Activated T-cell treated with anti-CD3 and anti-CD28 coated beads, Interleukin-2, amount 50 U/mL, for 24 hours (primary cell): Measurements from ENCODE around the gene TMCC1.
"Not testable (repeated sequence)": the region's sequence is repeated elsewhere in the genome, so short reads cannot be mapped to it uniquely, and the experiment has no call there.

ENCODE experiments used
- DNase-seq: peaks from one replicate; pipeline ENCODE4 v3.0.0-alpha.2; 2020
- H3K27ac Mint-ChIP-seq: 2 replicates; pipeline ENCODE4 v1.8.0; 2020; ENCODE audit warnings: mild to moderate bottlenecking, mixed read lengths
- H3K27me3 Mint-ChIP-seq: 2 replicates; pipeline ENCODE4 v1.8.0; 2020; ENCODE audit warnings: mixed read lengths
- H3K36me3 Mint-ChIP-seq: 2 replicates; pipeline ENCODE4 v1.8.0; 2020; ENCODE audit warnings: low read depth, mixed read lengths
- H3K4me1 Mint-ChIP-seq: 2 replicates; pipeline ENCODE4 v1.8.0; 2020; ENCODE audit warnings: low read depth, mixed read lengths
- H3K4me3 Mint-ChIP-seq: 2 replicates; pipeline ENCODE4 v1.8.0; 2020; ENCODE audit warnings: mild to moderate bottlenecking, moderate library complexity, mixed read lengths
- H3K9me3 Mint-ChIP-seq: 2 replicates; pipeline ENCODE4 v1.8.0; 2020; ENCODE audit warnings: mixed read lengths

The TMCC1 gene

DNA sequence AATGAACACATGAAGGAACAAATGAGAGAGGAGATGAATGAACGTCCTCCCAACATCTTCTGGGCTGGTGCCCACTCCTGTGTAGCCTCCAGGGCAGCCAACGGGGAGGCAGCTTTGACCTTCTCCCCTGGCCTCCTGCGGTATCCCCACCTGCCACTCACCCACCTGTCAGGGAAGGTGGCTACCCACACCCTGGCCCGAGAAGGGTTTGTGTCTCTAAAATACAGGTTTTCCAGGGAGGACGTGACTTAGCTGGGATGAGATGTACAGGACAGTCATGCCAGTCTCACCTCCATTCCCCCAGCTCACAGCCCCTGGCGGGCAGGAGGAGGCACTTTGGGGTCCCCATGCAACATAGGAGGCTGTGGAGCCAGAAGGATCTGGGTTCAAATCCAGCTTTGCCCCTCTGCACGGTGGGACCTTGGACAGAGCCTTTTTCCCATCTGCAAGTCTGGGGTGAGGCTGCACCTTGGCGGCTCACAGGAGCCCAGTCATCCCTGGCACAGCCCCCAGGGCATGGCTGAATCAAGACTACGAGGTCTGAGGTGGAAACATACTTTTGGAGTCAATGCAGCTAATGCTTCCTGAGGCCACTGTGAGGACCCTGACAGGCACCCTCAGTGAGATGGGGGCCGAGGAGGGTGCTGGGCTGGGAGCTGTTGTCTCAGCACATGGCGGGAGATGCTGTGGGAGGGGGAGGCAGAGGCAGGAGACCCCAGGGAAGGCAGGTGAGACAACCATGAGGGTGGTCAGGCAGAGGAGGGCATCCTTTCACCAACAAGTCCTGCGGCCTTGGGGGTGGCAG, 275.9 kb downstream of the TMCC1 start:
- Mint-ChIP-seq H3K27ac (no peak overlapping the region), H3K4me3 (no peak overlapping the region), H3K27me3 (peaks cover 4% of the 10 kb centered on the region), H3K36me3 (no peaks in the 10 kb centered on the region), H3K9me3 (no peaks in the 10 kb centered on the region), H3K4me1 (peaks cover 5% of the 10 kb centered on the region)
- DNase-seq = no peak

DNA sequence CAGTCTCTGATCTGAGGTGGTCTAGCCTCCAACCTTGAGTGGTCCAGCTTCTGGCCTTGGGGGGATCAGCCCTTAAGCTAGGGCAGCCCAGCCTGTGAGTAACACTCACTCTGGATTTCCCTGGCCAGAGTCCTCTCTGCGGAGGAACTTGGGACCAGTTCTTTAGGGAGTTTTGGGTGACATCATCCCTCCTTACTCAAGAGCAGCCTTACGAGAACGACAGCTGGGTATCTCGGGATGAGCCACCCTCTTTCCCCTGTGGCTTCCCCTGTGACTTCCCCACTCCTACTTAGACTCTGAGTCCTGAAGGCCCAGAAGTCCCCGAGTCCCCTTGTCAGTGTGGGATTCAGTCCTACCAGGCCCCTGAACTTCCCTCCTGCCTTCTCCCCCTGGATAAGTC, 276.8 kb downstream of the TMCC1 start:
- no peak for DNase-seq
- Mint-ChIP-seq H3K27ac (no peak overlapping the region), H3K27me3 (peaks cover 4% of the 10 kb centered on the region), H3K36me3 (no peaks in the 10 kb centered on the region), H3K4me1 (peaks cover 5% of the 10 kb centered on the region), H3K4me3 (no peak overlapping the region), H3K9me3 (no peaks in the 10 kb centered on the region)

DNA sequence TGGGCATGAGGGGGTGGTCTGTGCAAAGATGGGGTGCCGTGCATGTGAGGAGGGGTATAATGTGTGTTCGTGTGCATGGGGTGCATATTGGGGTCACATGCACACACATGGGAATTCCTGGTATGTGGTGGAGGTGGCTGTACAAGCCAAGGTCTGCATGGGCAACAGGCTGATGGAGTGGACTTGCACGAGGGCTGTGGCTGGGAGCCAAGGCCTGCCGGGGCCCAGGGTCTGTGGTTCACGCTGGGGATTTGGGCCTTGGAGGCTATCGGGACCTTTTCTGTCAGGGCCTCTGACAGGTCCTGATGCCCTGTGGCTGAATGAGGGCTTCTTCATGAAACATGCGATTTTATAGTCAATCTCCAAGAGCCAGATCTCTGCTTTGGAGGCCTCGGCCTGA, 277.2 kb downstream of the TMCC1 start:
- H3K27ac Mint-ChIP-seq = no peak overlapping the region

DNA sequence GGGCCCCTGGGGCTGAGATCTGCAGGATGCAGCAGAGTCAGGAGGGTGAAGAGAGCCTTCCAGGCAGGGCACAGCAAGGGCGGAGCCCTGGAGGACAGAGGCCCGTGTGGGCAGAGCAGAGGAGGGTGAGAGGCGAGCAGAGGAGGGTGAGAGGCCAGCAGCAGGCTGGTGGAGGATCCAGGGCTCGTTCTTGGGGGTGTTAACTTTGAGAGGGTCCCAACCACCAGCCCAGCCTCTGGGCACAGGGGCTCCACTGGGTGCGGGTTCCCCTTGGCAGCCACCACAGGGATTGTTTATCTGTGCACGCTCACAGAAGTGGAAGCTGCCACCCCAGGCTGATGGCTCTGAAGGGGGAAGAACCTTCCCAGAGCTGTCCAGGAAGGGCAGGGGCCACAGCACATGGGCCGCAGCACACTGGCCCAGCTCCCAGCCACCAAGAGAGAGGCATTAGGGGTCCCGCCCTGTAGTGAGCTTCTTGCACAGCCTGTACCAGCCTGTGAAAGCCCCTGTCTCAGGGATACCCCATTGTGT, 277.7 kb downstream of the TMCC1 start:
- H3K27me3 Mint-ChIP-seq = peaks cover 4% of the 10 kb centered on the region
- H3K27ac Mint-ChIP-seq = no peak overlapping the region
- H3K4me3 Mint-ChIP-seq = no peak overlapping the region
- H3K36me3 Mint-ChIP-seq = no peaks in the 10 kb centered on the region
- H3K9me3 Mint-ChIP-seq = no peaks in the 10 kb centered on the region
- peaks cover 5% of the 10 kb centered on the region for H3K4me1 Mint-ChIP-seq
- DNase-seq = no peak

More for the DNA sequence above, 277.2 kb downstream of the TMCC1 start:
- Mint-ChIP-seq H3K4me1 (peaks cover 5% of the 10 kb centered on the region), H3K36me3 (no peaks in the 10 kb centered on the region), H3K9me3 (no peaks in the 10 kb centered on the region), H3K4me3 (no peak overlapping the region), H3K27me3 (peaks cover 4% of the 10 kb centered on the region)
- DNase-seq = no peak

DNA sequence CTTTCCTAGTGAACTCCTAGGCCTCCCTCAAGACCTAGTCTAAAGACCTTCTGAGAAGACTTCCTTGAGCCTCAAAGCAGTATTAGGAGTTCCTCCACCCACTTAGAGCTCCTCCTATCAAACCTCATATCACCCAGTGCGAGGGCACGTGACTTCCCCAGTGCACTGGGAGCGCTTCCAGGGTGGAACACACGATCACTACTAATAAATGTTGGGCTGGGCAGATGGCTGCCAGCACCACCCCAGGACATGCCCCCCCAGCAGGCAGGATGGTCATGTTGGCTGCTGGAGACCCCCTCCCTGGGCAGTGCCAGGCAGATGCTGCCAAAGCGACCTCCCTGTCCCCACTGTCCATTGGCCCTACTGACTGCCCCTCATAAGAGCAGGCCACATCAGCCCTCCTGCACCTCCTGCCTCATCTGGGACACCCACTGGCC, 278.6 kb downstream of the TMCC1 start:
- H3K4me1 Mint-ChIP-seq = peaks cover 5% of the 10 kb centered on the region
- no peak for DNase-seq
- H3K9me3 Mint-ChIP-seq = no peaks in the 10 kb centered on the region
- peaks cover 4% of the 10 kb centered on the region for H3K27me3 Mint-ChIP-seq
- H3K27ac Mint-ChIP-seq = no peak overlapping the region
- no peak overlapping the region for H3K4me3 Mint-ChIP-seq
- no peaks in the 10 kb centered on the region for H3K36me3 Mint-ChIP-seq

DNA sequence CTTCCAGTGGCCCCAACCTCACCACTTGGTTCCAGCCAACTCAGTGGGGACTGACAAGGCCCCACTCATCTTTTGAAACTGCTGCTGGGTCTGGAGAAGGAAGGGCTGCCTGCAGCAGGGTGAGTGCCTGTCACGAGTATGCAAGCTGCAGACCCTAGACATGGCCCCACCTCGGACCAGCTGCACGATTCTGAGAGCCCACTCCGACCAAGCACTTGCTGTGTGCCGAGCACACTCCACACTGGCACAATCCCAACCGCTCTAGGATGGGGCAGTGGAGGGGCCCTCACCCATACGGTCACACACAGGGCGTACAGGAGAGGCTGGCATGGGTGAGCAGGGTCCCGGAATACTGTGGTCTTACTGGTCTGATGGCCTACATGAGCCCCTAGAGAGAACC, 279.1 kb downstream of the TMCC1 start:
- peaks cover 5% of the 10 kb centered on the region for H3K4me1 Mint-ChIP-seq
- H3K27ac Mint-ChIP-seq = no peak overlapping the region
- H3K9me3 Mint-ChIP-seq = no peaks in the 10 kb centered on the region
- H3K27me3 Mint-ChIP-seq = peaks cover 4% of the 10 kb centered on the region
- H3K36me3 Mint-ChIP-seq = no peaks in the 10 kb centered on the region
- DNase-seq = no peak
- H3K4me3 Mint-ChIP-seq = no peak overlapping the region

DNA sequence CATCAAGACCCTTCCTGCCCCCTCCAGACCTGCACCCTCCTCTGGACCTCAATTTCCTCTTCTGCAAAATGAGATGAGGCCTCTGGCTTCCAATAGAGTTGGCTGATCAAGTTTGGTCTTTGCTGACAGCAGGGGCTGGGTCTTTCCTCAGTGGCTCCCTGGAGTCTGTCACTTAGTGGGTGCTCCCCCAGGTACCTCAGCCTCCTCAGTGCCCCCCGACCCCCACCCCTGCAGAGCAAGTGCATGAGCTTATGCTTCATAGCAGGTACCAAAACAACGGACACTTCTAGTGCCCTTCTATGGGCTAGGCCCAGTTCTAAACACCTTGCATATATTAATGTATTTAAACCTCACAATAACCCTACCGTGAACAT, 280.2 kb downstream of the TMCC1 start:
- Mint-ChIP-seq H3K4me3 (no peak overlapping the region), H3K36me3 (no peaks in the 10 kb centered on the region), H3K27ac (no peak overlapping the region), H3K9me3 (no peaks in the 10 kb centered on the region), H3K27me3 (peaks cover 6% of the 10 kb centered on the region), H3K4me1 (peaks cover under 1% of the 10 kb centered on the region)
- no peak for DNase-seq

DNA sequence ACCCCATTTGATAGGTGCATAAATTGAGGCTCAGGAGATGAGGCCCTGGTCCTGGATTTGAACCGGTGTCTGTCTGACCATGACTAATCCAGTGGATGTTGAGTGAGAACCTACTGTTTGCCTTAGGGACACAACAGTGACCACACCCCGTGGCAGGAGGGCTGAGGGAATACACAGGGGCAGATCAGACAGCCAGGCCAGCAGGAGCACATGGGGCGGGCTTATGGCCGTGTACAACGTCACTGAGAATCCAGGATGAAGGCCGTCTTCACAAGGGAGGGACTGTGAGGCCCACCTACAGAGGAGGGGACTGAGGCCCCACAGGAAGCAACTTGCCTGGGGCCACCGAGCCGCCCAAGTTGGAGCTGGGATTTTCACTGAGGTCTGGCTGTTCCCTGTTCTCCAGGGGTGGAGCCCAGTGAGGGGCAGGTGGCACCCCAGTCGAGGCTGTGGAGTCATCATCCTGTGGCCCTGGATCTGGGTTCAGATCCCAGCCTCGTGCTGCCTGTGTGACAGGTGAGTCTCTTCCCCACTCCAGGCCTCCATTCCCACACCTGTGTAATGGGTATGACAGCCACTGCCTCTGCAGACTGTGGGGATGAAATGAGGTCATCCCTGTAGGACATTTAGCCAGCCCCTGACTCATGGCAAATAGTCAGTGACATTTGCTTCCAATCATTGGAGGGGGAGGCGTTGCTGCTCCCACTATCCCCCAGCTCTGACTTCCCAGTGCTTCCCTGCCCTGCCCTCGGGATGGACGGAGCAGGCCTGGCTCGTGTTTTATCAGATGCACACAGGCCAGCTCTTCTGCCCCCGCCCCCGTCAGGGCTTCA, 280.8 kb downstream of the TMCC1 start:
- DNase-seq = no peak
- Mint-ChIP-seq H3K4me3 (no peak overlapping the region), H3K27ac (no peak overlapping the region), H3K4me1 (no peaks in the 10 kb centered on the region), H3K9me3 (no peaks in the 10 kb centered on the region), H3K36me3 (no peaks in the 10 kb centered on the region), H3K27me3 (peaks cover 7% of the 10 kb centered on the region)

DNA sequence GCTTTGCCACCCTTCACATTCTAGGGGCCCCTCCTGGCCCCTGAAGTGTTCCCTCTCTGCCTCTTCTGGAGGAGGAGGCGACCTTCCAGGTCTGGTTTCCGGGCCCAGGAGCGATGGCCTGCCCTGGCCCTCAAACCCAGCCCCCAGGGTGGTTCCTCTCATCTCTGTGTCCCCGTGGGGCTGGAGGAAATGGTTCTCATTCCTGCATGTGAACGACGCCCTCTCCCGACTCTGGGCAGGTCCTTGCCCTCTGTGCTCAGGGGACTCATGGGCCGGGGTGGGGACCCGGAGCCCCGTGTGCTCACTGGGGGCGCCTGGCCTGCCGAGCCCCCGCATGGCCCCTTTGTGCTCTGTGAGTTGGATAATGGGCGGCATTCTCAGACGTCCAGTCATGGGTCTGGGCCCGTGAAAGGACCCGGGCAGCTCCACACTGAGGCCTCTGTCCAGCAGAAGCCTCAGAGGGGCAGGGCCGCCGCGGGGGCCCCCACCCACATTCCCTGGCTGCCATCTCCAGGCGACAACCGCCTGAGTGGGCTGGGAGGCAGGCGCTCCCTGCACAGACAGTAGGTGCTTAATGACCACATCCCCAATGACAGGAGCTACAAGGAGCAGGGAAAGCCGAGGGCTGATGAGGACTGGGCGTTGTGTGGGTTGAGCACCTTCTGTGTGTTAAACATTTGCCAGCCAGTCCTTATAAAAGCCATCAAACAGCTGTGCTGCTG, 281.5 kb downstream of the TMCC1 start:
- Mint-ChIP-seq H3K27me3 (peaks cover 14% of the 10 kb centered on the region), H3K27ac (no peak overlapping the region), H3K4me1 (peaks cover 3% of the 10 kb centered on the region), H3K36me3 (no peaks in the 10 kb centered on the region), H3K9me3 (no peaks in the 10 kb centered on the region), H3K4me3 (no peak overlapping the region)
- no peak for DNase-seq

DNA sequence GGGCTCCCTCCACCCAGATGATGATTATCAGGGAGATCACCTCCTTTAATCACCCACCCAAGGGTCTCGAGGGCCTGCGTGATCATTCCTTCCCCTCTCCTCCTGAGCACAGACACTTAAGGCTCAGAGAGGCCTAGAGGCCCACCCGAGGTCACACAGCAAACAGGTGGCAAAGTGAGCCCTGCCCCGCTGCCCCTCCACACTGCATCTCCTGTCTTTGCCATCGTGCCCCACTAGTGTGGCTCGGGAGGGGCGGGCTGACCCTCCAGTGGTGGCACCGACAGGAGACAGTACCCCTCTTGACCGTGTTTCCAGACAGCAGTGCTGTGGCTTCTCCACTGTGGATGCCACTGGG, 282.1 kb downstream of the TMCC1 start:
- Mint-ChIP-seq H3K27me3 (peaks cover 16% of the 10 kb centered on the region), H3K4me3 (no peak overlapping the region), H3K9me3 (no peaks in the 10 kb centered on the region), H3K27ac (no peak overlapping the region), H3K36me3 (no peaks in the 10 kb centered on the region), H3K4me1 (peaks cover 5% of the 10 kb centered on the region)
- no peak for DNase-seq

DNA sequence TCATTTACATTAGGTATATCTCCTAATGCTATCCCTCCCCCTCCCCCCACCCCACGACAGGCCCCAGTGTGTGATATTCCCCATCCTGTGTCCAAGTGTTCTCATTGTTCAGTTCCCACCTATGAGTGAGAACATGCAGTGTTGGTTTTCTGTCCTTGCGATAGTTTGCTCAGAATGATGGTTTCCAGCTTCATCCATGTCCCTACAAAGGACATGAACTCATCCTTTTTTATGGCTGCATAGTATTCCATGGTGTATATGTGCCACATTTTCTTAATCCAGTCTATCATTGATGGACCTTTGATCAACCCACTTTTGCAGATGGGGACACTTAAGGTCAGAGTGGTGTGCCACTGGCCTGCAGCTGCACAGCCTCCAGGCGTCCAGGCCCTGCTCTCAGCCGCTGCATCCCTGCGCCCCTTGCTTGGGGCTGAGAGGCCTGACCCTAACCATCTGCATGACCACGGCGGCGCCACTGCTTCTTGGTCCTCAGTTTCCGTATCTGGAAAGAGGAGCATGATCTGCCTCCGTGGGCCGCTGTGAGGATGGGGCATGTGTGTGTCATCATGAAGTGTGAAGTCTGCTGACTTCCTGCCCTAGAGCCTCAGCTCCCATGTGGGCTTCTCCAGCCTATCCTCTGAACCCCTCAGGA, 282.6 kb downstream of the TMCC1 start:
- not testable (repeated sequence) for H3K4me1 Mint-ChIP-seq, H3K4me3 Mint-ChIP-seq, H3K9me3 Mint-ChIP-seq, DNase-seq, H3K36me3 Mint-ChIP-seq, H3K27ac Mint-ChIP-seq
- peaks cover 16% of the 10 kb centered on the region for H3K27me3 Mint-ChIP-seq

DNA sequence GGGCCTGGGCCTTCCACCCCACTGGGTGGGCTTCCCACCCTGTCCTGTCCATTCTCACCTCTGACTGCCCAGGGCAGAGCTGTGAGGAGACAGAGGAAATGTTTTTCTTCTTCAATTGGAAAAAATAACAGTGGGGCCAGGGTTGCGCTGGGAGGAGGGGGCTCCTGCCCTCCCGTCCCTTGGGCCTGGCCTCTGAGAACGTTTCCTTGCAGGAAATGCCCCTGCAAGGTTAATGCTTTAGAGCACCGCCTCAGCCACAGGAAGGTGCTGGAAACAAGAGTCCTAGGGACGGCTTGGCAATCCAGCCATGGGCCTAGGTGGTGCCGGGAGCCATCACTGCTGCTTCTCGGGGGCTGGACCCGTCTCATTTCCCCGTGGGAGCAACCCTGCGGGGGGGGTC, 283.2 kb downstream of the TMCC1 start:
- Mint-ChIP-seq H3K4me1 (peaks cover 9% of the 10 kb centered on the region), H3K9me3 (no peaks in the 10 kb centered on the region), H3K27me3 (peaks cover 21% of the 10 kb centered on the region), H3K4me3 (no peak overlapping the region), H3K36me3 (no peaks in the 10 kb centered on the region), H3K27ac (no peak overlapping the region)
- no peak for DNase-seq

DNA sequence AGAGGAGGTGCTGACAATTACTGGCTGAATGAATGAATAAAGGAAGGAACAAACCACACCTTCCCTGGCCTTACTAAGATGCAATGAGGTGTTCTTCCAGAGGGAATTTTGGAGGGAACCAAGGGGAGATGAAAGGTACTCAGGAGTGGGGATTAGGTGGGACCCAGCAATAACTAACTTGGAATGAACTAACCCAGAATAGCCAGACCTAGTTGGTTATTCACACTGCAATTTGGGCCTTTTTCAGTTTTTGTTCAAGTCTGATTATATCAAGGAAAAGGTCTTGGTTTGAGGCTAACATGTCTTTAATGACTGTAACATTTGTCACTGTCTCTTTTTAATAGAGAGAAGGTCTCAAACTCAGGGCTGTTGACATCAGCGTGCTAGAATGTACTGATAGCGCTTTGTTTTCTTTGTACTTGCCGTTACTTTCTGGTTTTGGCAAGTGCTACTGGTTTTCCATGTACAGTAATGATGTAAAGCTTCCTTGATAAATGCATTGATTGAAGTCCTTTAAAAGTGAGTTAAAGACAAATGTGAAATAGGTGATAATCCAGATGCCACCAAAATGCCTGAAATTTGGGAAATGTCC, 283.8 kb downstream of the TMCC1 start:
- Mint-ChIP-seq H3K4me3 (no peak overlapping the region), H3K27me3 (peaks cover 26% of the 10 kb centered on the region), H3K9me3 (no peaks in the 10 kb centered on the region), H3K27ac (no peak overlapping the region), H3K4me1 (peaks cover 13% of the 10 kb centered on the region), H3K36me3 (no peaks in the 10 kb centered on the region)
- no peak for DNase-seq
